Measurements from ENCODE around the gene SPHKAP. TPM values are rescaled to one million over a fixed set of nuclear protein-coding genes. Genes with fewer than 3 reads are reported as not detected.
A peak's percentile ranks its signal among the peaks of the same experiment; 100 is the strongest.

Gene SPHKAP
- total RNA-seq, 2 experiments from 2014 or later: not detected

GRCh38 chr2:228102949-228103348 is 78.5 kb downstream of the SPHKAP start:
- Mint-ChIP-seq H3K9me3 (peaks cover 15% of the 10 kb centered on the region), H3K27me3 (no peaks in the 10 kb centered on the region), H3K36me3 (ENCODE audit: low read depth) (no peaks in the 10 kb centered on the region), H3K27ac (no peak overlapping the region), H3K4me1 (ENCODE audit: low read depth) (no peaks in the 10 kb centered on the region), H3K4me3 (no peak overlapping the region)
- TF ChIP-seq CTCF (IDR thresholded peaks at IDR 0.05): no peak
- ATAC-seq: no peak
- POLR2A ChIA-PET: no interaction called here
- peak; percentile 5 for DNase-seq
- CTCF ChIA-PET: no interaction called here
- intact Hi-C loops (cut with micrococcal nuclease): no loop called here

GRCh38 chr2:228094377-228094921 is 87.0 kb downstream of the SPHKAP start:
- intact Hi-C loops (cut with micrococcal nuclease): no loop called here
- DNase-seq (no peak), ATAC-seq (no peak)
- TF ChIP-seq CTCF (IDR thresholded peaks at IDR 0.05): no peak
- ChIA-PET POLR2A (no interaction called here), CTCF (no interaction called here)
- H3K4me3 Mint-ChIP-seq: no peak overlapping the region
- no peaks in the 10 kb centered on the region for H3K4me1 Mint-ChIP-seq (ENCODE audit: low read depth)
- H3K9me3 Mint-ChIP-seq: peaks cover 15% of the 10 kb centered on the region
- H3K27me3 Mint-ChIP-seq: no peaks in the 10 kb centered on the region
- H3K27ac Mint-ChIP-seq: no peak overlapping the region
- H3K36me3 Mint-ChIP-seq (ENCODE audit: low read depth): no peaks in the 10 kb centered on the region

- H3K4me3 Mint-ChIP-seq: no peak overlapping the region
- intact Hi-C loops (cut with micrococcal nuclease): no loop called here
- no peaks in the 10 kb centered on the region for H3K4me1 Mint-ChIP-seq (ENCODE audit: low read depth)
- CTCF ChIA-PET: no interaction called here
- no peaks in the 10 kb centered on the region for H3K36me3 Mint-ChIP-seq (ENCODE audit: low read depth)
- DNase-seq (no peak), ATAC-seq (no peak)
- POLR2A ChIA-PET: no interaction called here
- no peaks in the 10 kb centered on the region for H3K27me3 Mint-ChIP-seq
- no peak for TF ChIP-seq CTCF (IDR thresholded peaks at IDR 0.05)
- peaks cover 10% of the 10 kb centered on the region for H3K9me3 Mint-ChIP-seq
- H3K27ac Mint-ChIP-seq: no peak overlapping the region
These were observed 89.4 kb downstream of the SPHKAP start for GRCh38 chr2:228092056-228092455.

GRCh38 chr2:228086561-228086960 is 94.9 kb downstream of the SPHKAP start:
- Mint-ChIP-seq H3K4me1 (ENCODE audit: low read depth) (no peaks in the 10 kb centered on the region), H3K36me3 (ENCODE audit: low read depth) (no peaks in the 10 kb centered on the region), H3K27ac (no peak overlapping the region), H3K9me3 (peaks cover 10% of the 10 kb centered on the region), H3K27me3 (no peaks in the 10 kb centered on the region), H3K4me3 (no peak overlapping the region)
- DNase-seq: no peak
- intact Hi-C loops (cut with micrococcal nuclease): no loop called here
- TF ChIP-seq CTCF (IDR thresholded peaks at IDR 0.05): no peak
- CTCF ChIA-PET: no interaction called here
- POLR2A ChIA-PET: no interaction called here
- no peak for ATAC-seq

GRCh38 chr2:228084717-228085116 is 96.8 kb downstream of the SPHKAP start:
- no peak for TF ChIP-seq CTCF (IDR thresholded peaks at IDR 0.05)
- Mint-ChIP-seq H3K9me3 (peaks cover 8% of the 10 kb centered on the region), H3K36me3 (ENCODE audit: low read depth) (no peaks in the 10 kb centered on the region), H3K4me1 (ENCODE audit: low read depth) (no peaks in the 10 kb centered on the region), H3K4me3 (no peak overlapping the region), H3K27me3 (no peaks in the 10 kb centered on the region), H3K27ac (no peak overlapping the region)
- intact Hi-C loops (cut with micrococcal nuclease): no loop called here
- DNase-seq (no peak), ATAC-seq (no peak)
- ChIA-PET POLR2A (no interaction called here), CTCF (no interaction called here)
